HG03135 (cell line): Measurements from ENCODE around the gene RIOK3.

Source experiments
- ATAC-seq: cut with Tn5 transposase; IDR thresholded peaks from one replicate; pipeline ENCODE4 v1.9.1; 2021; ENCODE audit warnings: mild to moderate bottlenecking, moderate library complexity; ENCODE audit not compliant: unreplicated experiment

Gene RIOK3

DNA sequence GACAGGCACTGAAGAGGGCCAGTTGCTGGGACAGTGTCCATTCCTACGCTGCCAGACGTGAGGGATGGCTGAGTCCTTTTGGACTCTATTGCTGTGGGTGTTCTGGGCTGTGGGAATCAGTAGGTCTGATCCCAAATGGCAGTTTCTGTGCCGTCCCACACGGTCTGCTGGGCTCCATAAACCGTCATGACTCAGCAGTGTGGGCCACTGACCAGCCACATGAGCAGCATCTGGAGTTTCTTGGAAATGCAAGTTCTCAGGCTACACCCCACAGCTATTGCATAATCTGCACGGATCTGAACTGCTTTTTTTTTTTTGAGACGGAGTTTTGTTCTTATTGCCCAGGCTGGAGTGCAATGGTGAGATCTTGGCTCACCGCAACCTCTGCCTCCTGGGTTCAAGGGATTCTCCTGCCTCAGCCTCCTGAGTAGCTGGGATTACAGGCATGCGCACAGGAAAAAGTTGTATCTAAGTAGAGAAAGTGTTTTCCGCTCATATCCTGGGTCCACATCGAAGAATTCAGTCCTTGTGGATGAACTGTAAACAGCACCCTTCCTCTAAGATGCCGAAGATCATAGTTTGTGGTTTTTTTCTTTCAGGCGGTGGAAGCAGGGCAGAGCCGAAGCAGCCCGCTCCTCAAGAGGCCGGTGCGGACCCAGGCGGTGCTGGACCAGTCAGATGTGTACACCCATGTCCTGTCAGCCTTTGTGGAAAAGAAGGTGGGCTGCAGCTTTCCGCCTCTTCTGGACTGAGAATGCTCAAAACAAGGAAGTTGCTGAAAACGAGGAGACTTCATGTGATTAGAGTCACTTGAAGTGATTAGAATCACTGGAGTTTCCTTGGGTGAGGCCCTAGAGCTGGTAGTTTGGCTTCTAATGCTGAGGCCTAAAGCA is 75.7 kb downstream of the RIOK3 start:
- ATAC-seq = no peak

- no peak for ATAC-seq
Measured at GRCh38 chr18:23529604-23530003, 76.5 kb downstream of the RIOK3 start.

DNA sequence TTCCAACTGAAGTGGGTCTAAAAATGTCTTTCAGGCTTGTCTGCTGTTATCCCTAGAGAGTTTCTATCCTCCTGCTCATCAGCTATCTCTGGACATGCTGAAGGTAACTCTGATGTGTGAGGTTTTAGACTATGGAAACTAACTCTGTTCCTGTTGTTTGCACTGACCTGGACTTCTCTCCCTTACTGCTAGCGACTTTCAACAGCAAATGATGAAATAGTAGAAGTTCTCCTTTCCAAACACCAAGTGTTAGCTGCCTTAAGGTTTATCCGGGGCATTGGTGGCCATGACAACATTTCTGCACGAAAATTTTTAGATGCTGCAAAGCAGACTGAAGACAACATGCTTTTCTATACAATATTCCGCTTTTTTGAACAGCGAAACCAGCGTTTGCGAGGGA is 77.1 kb downstream of the RIOK3 start:
- ATAC-seq = no peak

GRCh38 chr18:23531912-23532311 is 78.8 kb downstream of the RIOK3 start:
- ATAC-seq = no peak
